ENCODE results near the gene NTRK2.

NTRK2 gene

DNA sequence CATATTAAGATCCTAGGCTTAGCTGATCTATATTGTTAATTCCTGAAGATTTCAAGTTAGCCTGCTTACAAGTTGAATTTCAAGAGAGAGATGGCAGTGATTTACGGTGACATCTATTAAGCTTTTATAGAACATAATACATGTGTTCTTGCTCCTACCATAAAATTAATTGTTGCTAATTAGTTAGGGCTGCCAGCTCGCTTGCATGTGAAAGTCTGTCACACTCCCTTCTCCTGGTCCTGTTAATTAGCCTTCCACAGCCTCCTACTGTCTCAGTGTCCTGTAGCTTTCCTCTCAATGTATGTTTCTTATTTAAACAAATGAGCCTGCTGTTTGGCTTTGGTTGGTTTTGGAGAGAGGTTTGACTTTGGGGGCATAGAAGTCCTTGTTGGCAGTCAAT lies 247.2 kb downstream of the NTRK2 start:
- no peaks in the 10 kb centered on the region for H3K4me1 ChIP-seq (ENCODE audit: control insufficient read depth, insufficient read depth, low read length, poor library complexity, severe bottlenecking)
- no CpG with 5 or more reads among the region's 2 CpGs for WGBS, 2 experiments (ENCODE audit: insufficient coverage in 2 of 2)
- H3K4me3 ChIP-seq (ENCODE audit: extremely low read depth, insufficient read depth, low read length, poor library complexity, severe bottlenecking), result no peak overlapping the region
- H3K36me3 ChIP-seq (ENCODE audit: control insufficient read depth, insufficient read depth, low read length), result no peaks in the 10 kb centered on the region
- no peak overlapping the region for H3K27ac ChIP-seq (ENCODE audit: low read depth, low read length, severe bottlenecking)
- no peaks in the 10 kb centered on the region for H3K9me3 ChIP-seq (ENCODE audit: control insufficient read depth, low read length)

DNA sequence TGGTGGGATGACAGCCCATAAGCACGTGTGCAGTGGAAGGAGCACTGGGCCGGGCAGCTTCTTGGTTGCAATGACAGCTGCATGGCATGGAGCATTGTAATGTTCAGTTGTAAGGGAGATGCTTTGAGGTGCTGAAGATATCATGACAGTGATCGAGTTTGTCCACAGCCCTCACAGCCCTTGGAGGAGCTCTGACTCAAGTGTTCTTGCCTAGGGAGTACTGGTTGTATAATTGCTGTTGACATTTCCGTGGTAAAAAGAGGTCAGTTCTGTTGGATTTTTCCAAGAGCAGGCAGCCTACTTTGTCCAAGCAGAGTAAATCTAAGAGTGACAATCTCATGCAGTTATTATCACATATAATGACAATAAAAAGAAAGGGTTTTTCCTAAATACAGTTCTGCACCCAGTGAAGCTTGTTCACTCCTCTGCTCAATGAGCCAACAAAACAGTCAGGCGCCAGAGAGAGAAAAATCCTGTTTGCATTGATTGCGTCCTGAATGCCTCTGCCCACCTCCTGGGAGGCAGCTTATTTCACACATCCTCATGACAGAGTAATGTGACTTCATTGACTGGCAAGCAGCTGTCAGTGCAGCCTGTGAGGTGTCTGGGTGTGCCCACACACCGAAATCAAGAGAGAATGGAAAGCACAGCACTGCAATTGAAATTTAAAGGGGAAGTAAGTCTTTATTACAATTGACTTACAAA lies 248.0 kb downstream of the NTRK2 start:
- 62 to 80% methylated on average over 4 to 5 of the region's 7 CpGs for WGBS, 2 experiments (ENCODE audit: insufficient coverage in 2 of 2)
- Histone ChIP-seq H3K27ac (ENCODE audit: low read depth, low read length, severe bottlenecking) (no peak overlapping the region), H3K4me1 (ENCODE audit: control insufficient read depth, insufficient read depth, low read length, poor library complexity, severe bottlenecking) (no peaks in the 10 kb centered on the region), H3K36me3 (ENCODE audit: control insufficient read depth, insufficient read depth, low read length) (no peaks in the 10 kb centered on the region), H3K9me3 (ENCODE audit: control insufficient read depth, low read length) (no peaks in the 10 kb centered on the region), H3K4me3 (ENCODE audit: extremely low read depth, insufficient read depth, low read length, poor library complexity, severe bottlenecking) (no peak overlapping the region)

DNA sequence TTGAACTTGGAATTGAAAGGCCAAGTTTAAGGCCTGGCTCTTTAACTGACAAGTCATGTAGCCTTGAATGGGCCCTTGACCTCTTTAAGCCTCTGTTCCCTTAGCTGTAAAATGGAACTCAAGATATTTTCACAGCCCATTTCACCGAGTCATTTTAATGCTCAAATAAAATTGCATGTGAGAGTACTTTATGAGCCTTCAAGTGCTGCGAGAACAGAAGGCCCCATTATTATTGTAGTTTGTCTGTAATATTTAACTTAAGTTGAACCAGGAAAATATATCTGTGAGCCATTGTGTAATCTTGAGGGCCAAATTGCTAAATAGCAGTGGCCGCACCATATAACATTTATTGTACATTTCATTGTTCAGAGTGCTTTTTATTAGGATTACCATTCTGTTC lies 249.9 kb downstream of the NTRK2 start:
- WGBS, 2 experiments (ENCODE audit: insufficient coverage in 2 of 2), result no CpG with 5 or more reads among the region's 3 CpGs
- H3K4me3 ChIP-seq (ENCODE audit: extremely low read depth, insufficient read depth, low read length, poor library complexity, severe bottlenecking), result no peak overlapping the region
- no peaks in the 10 kb centered on the region for H3K4me1 ChIP-seq (ENCODE audit: control insufficient read depth, insufficient read depth, low read length, poor library complexity, severe bottlenecking)
- H3K36me3 ChIP-seq (ENCODE audit: control insufficient read depth, insufficient read depth, low read length), result no peaks in the 10 kb centered on the region
- H3K27ac ChIP-seq (ENCODE audit: low read depth, low read length, severe bottlenecking), result no peak overlapping the region
- no peaks in the 10 kb centered on the region for H3K9me3 ChIP-seq (ENCODE audit: control insufficient read depth, low read length)

DNA sequence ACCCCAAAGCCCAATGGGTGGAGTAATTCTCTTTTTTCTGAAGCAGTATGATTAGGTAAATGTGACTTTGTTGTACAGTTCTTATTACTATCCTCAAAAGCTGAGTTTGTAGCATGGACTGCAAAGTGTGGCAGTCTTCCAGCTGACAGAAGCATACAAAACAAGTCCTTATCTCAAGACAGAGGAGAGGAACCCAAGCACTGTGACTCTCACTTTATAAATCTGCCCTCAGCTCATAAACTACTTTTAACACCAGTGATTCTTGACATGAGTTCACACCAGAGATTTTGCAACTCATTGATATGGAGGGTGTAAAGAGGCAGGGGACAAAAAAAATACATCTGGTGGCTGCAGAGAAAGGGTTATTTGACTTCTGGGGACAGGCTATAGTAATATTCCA lies 251.6 kb downstream of the NTRK2 start:
- no peak overlapping the region for H3K4me3 ChIP-seq (ENCODE audit: extremely low read depth, insufficient read depth, low read length, poor library complexity, severe bottlenecking)
- H3K4me1 ChIP-seq (ENCODE audit: control insufficient read depth, insufficient read depth, low read length, poor library complexity, severe bottlenecking), result no peaks in the 10 kb centered on the region
- H3K36me3 ChIP-seq (ENCODE audit: control insufficient read depth, insufficient read depth, low read length), result no peaks in the 10 kb centered on the region
- H3K9me3 ChIP-seq (ENCODE audit: control insufficient read depth, low read length), result no peaks in the 10 kb centered on the region
- H3K27ac ChIP-seq (ENCODE audit: low read depth, low read length, severe bottlenecking), result no peak overlapping the region

DNA sequence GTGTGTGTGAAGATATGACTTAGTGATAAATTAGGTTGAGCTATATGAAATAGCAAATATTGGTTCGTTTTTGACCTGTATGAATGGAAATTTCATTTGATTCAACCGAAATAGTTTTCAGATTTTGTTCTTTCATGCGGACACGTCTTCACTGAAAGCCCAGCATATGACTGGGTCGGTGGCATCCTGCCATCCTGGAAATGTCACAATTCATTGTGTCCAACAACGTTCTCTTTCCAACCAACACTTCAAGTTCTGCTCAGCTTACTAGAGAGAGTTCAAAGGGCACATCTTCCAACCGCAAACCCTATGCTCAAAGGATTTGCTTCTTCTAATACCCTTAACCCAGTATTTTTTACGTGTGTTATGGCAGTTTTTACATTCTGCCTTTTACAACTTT lies 252.5 kb downstream of the NTRK2 start:
- WGBS, 2 experiments (ENCODE audit: insufficient coverage in 2 of 2), result 89 to 91% methylated on average over 6 to 7 of the region's 8 CpGs
- no peak overlapping the region for H3K27ac ChIP-seq (ENCODE audit: low read depth, low read length, severe bottlenecking)
- H3K4me3 ChIP-seq (ENCODE audit: extremely low read depth, insufficient read depth, low read length, poor library complexity, severe bottlenecking), result no peak overlapping the region
- no peaks in the 10 kb centered on the region for H3K9me3 ChIP-seq (ENCODE audit: control insufficient read depth, low read length)
- no peaks in the 10 kb centered on the region for H3K36me3 ChIP-seq (ENCODE audit: control insufficient read depth, insufficient read depth, low read length)
- no peaks in the 10 kb centered on the region for H3K4me1 ChIP-seq (ENCODE audit: control insufficient read depth, insufficient read depth, low read length, poor library complexity, severe bottlenecking)

DNA sequence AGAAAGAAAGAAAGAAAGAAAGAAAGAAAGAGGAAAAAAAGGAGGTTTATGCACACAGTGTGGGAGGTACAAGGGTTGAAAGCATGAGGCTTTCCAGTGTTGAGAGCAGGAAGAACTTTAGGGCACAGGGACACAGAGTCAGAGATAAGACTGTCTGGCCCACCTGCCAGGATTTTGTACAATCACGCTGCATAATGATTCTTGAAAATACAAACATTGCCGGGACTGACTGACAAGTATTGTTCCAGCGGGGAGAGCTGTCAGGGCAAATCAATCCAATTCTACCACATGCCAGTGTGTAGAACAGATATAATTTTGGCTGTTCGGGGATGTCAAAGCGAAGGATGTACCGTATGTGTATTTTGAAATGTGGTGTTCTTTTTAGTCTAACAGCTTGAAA lies 254.7 kb downstream of the NTRK2 start:
- no peak overlapping the region for H3K4me3 ChIP-seq (ENCODE audit: extremely low read depth, insufficient read depth, low read length, poor library complexity, severe bottlenecking)
- WGBS, 2 experiments (ENCODE audit: insufficient coverage in 2 of 2), result 83 to 100% methylated on average over 2 of the region's 6 CpGs
- no peak overlapping the region for H3K27ac ChIP-seq (ENCODE audit: low read depth, low read length, severe bottlenecking)
- no peaks in the 10 kb centered on the region for H3K9me3 ChIP-seq (ENCODE audit: control insufficient read depth, low read length)
- H3K36me3 ChIP-seq (ENCODE audit: control insufficient read depth, insufficient read depth, low read length), result no peaks in the 10 kb centered on the region
- H3K4me1 ChIP-seq (ENCODE audit: control insufficient read depth, insufficient read depth, low read length, poor library complexity, severe bottlenecking), result no peaks in the 10 kb centered on the region

DNA sequence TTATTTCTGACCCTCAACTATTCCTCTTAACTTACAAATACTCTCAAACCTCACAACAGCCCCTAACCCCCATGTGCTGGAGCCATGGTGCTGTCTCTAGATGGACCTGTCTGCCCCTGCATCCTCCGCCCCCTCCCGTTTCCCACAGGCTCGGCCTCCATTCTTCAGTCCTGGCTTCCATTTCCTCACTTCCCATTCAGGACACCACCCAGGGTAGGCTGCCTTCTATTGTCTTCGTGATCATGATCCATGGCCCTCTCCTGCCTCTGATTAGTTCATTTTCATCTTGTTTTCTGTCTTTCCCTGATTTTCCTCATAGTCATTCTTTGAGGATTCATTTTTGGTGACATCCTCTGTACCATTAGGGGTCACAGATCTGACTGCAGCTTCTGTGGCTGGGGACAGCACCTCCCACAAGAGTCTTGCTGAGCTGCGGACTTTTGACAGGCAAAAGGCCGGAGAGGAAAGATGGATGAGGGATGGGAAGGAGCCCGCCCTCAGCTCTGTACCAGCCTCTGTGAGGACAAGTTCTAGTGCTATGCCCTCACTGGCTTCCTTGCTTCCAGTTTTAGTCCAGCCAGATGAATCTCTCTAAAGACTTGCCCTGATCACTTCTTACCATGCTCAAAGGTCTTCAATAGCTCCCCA lies 255.8 kb downstream of the NTRK2 start:
- H3K36me3 ChIP-seq (ENCODE audit: control insufficient read depth, insufficient read depth, low read length), result no peaks in the 10 kb centered on the region
- no peak overlapping the region for H3K27ac ChIP-seq (ENCODE audit: low read depth, low read length, severe bottlenecking)
- no peaks in the 10 kb centered on the region for H3K4me1 ChIP-seq (ENCODE audit: control insufficient read depth, insufficient read depth, low read length, poor library complexity, severe bottlenecking)
- no peak overlapping the region for H3K4me3 ChIP-seq (ENCODE audit: extremely low read depth, insufficient read depth, low read length, poor library complexity, severe bottlenecking)
- H3K9me3 ChIP-seq (ENCODE audit: control insufficient read depth, low read length), result no peaks in the 10 kb centered on the region
- WGBS, 2 experiments (ENCODE audit: insufficient coverage in 2 of 2), result 91 to 94% methylated on average over 6 of the region's 7 CpGs

DNA sequence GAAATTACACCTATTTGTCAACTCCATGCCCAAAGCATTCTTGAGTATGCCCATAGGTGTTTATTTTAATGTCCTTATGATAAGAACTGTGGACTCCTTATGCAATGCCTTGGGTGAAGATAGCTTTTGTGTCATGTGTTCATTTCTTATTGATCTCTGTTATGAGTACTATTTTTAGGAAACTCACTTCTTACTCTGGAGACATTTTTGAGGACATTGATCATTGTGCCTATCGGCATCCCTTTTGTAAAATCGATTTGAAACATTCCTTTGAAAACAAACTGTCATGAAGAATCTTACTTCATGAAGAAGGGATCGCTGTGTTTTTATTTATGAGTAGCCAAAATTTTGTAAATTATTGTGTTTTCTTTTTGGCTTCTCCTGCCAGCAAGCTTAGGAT lies 257.3 kb downstream of the NTRK2 start:
- no peak overlapping the region for H3K4me3 ChIP-seq (ENCODE audit: extremely low read depth, insufficient read depth, low read length, poor library complexity, severe bottlenecking)
- no peaks in the 10 kb centered on the region for H3K9me3 ChIP-seq (ENCODE audit: control insufficient read depth, low read length)
- no CpG with 5 or more reads among the region's 3 CpGs for WGBS, 2 experiments (ENCODE audit: insufficient coverage in 2 of 2)
- no peak overlapping the region for H3K27ac ChIP-seq (ENCODE audit: low read depth, low read length, severe bottlenecking)
- H3K4me1 ChIP-seq (ENCODE audit: control insufficient read depth, insufficient read depth, low read length, poor library complexity, severe bottlenecking), result no peaks in the 10 kb centered on the region
- no peaks in the 10 kb centered on the region for H3K36me3 ChIP-seq (ENCODE audit: control insufficient read depth, insufficient read depth, low read length)

DNA sequence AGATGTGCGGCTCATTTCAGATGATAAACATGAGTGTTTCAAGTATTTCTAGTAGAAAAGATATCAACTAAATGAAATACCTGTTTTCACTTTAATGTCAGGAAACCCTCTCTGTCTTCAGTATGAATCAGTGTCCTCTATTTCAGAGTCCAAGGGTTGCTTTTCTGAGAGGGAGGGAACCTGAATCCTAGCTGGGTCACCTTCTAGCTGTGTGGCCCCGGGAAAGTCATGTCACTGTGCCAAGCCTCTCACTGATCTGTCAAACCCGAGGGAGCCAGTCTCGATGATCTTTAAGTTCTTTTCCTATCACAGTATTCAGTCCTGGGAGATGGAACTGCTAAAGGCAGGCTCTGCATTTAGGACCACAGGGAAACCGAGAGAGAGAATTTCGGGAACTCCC lies 258.9 kb downstream of the NTRK2 start:
- no peaks in the 10 kb centered on the region for H3K9me3 ChIP-seq (ENCODE audit: control insufficient read depth, low read length)
- H3K4me3 ChIP-seq (ENCODE audit: extremely low read depth, insufficient read depth, low read length, poor library complexity, severe bottlenecking), result no peak overlapping the region
- H3K4me1 ChIP-seq (ENCODE audit: control insufficient read depth, insufficient read depth, low read length, poor library complexity, severe bottlenecking), result no peaks in the 10 kb centered on the region
- WGBS, 2 experiments (ENCODE audit: insufficient coverage in 2 of 2), result 76 to 92% methylated on average over 2 to 3 of the region's 6 CpGs
- H3K36me3 ChIP-seq (ENCODE audit: control insufficient read depth, insufficient read depth, low read length), result no peaks in the 10 kb centered on the region
- no peak overlapping the region for H3K27ac ChIP-seq (ENCODE audit: low read depth, low read length, severe bottlenecking)

DNA sequence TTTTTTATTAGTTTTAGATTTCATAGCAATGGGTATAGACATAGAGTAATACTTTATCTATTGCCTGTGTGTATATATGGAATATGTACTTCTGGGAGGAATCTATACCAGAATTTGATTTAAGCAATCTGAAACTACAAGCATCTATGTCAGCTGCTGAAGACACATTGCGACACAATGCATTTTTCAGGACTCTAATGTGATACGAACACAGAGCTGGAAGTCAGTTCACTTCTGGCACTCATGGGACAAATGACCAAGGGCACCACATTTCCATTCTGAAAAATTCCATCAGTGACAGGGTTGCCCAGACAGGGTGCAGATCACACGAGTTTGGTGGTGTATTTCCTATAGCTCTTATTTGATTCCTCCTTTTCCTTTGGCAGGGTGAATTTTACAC lies 259.5 kb downstream of the NTRK2 start:
- Histone ChIP-seq H3K27ac (ENCODE audit: low read depth, low read length, severe bottlenecking) (no peak overlapping the region), H3K36me3 (ENCODE audit: control insufficient read depth, insufficient read depth, low read length) (no peaks in the 10 kb centered on the region), H3K4me1 (ENCODE audit: control insufficient read depth, insufficient read depth, low read length, poor library complexity, severe bottlenecking) (no peaks in the 10 kb centered on the region), H3K4me3 (ENCODE audit: extremely low read depth, insufficient read depth, low read length, poor library complexity, severe bottlenecking) (no peak overlapping the region), H3K9me3 (ENCODE audit: control insufficient read depth, low read length) (no peaks in the 10 kb centered on the region)
- WGBS, 2 experiments (ENCODE audit: insufficient coverage in 2 of 2), result 90 to 96% methylated on average over 2 of the region's 3 CpGs

DNA sequence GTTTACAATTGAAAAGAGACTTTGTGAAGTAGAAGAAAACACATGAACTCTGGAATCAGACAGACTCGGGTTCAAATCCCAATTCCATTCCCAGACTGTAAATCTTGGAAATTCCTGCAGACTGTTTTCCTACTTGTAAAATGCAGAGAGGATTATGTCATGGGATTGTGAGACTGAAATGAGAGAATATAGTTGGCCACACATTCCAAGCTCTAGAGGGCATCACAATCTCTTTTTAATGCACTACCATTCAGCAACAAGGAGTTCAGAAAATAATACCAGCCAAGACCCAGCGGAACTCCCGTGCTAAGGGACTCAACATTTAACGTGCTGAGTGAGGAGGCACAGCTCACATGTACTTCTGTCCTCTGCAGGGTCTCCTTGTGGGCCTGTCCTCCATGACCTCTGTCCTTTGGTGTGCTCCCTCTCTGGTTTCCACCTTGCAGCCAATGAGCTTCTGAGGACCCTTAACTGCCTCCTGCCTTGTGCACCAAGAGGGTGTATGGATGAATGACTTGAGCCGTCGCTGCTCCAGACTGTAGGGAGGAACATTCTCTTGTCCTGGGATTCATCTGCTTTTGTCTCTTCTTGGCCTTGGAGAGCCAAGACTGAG lies 263.5 kb downstream of the NTRK2 start:
- no peaks in the 10 kb centered on the region for H3K9me3 ChIP-seq (ENCODE audit: control insufficient read depth, low read length)
- H3K4me1 ChIP-seq (ENCODE audit: control insufficient read depth, insufficient read depth, low read length, poor library complexity, severe bottlenecking), result no peaks in the 10 kb centered on the region
- no peak overlapping the region for H3K27ac ChIP-seq (ENCODE audit: low read depth, low read length, severe bottlenecking)
- no peak overlapping the region for H3K4me3 ChIP-seq (ENCODE audit: extremely low read depth, insufficient read depth, low read length, poor library complexity, severe bottlenecking)
- H3K36me3 ChIP-seq (ENCODE audit: control insufficient read depth, insufficient read depth, low read length), result no peaks in the 10 kb centered on the region
- WGBS, 2 experiments (ENCODE audit: insufficient coverage in 2 of 2), result 86 to 92% methylated on average over 5 to 6 of the region's 6 CpGs

Measured in mesodermal cell (in vitro differentiated cells).